Pancreas (tissue), 10 donors: ENCODE results near the gene LRP1B. TPM values are rescaled to one million over a fixed set of nuclear protein-coding genes. Genes with fewer than 3 reads are reported as not detected.

Experiments
- ATAC-seq, 4 donors: fragments of 200-7000 bp; cut with Tn5 transposase; one replicate each; pipeline versions ENCODE4 v1.8.0 to v1.9.1; 2020; ENCODE audit warnings: mild to moderate bottlenecking in 4 of 4, moderate library complexity in 4 of 4
- DNase-seq, 6 donors: peaks; one replicate each; pipeline ENCODE4 v3.0.0-alpha.2; 2020
- FAIRE-seq: peaks from 2 replicates; lab custom pipeline; 2012; peaks lifted over from hg19 to GRCh38; lab: Jason Lieb, UNC
- H3K27ac ChIP-seq, 4 donors: fragments of 200-600 bp; sonication (generic); 1 replicate in 3 of 4; 2 replicates in 1 of 4; pipeline versions ENCODE4 v1.5.0 to v1.8.0; 2020
- H3K27me3 ChIP-seq, 4 donors: fragments of 200-600 bp; one replicate each; pipeline ENCODE4 v1.8.0; 2021
- H3K36me3 ChIP-seq, 3 donors: fragments of 200-600 bp; sonication (generic) in 1 of 3; one replicate each; pipeline versions ENCODE4 v1.5.0 to v1.8.0; 2020 to 2021
- H3K4me1 ChIP-seq, 3 donors: fragments of 200-600 bp; one replicate each; pipeline ENCODE4 v1.8.0; 2021
- H3K4me3 ChIP-seq, 4 donors: fragments of 200-600 bp; sonication (generic) in 2 of 4; one replicate each; pipeline versions ENCODE4 v1.5.0 to v1.8.0; 2020 to 2021
- H3K9me3 ChIP-seq, 4 donors: fragments of 200-600 bp; one replicate each; pipeline ENCODE4 v1.8.0; 2021
- WGBS, 2 donors: extraction: QIAGEN DNeasy Blood & Tissue Kit; methylation state at CpG; one replicate each; pipeline ENCODE4 v1.1.7; 2013; 5-methylcytosine and 5-hydroxymethylcytosine counted together
- intact Hi-C, 3 donors: fragments of 100-400 bp; cut with DNase I; formaldehyde crosslinking; loops; one replicate each; pipeline versions ENCODE4 v1.11.1 to v1.14.2; 2022
- polyA plus RNA-seq, 2 donors: library from polyadenylated mRNA; stranded (reverse); fragments of 200-250 nt; gene quantifications; one replicate each; pipeline ENCODE4 v1.2.3, GENCODE V29; 2013
- total RNA-seq, 6 donors: library from RNA; stranded (reverse); fragmentation: NEBNext Ultra II Directional in 4 of 6; extraction: Animal tissue kit (Norgen Biotek cat#: 25700) in 4 of 6; gene quantifications; one replicate each; pipeline versions ENCODE4 v1.2.1 to v1.2.4, GENCODE V29; 2021 to 2023
- TF ChIP-seq, protein P1 (sequence below), 4 donors: fragments of 200-600 bp; sonication (generic) in 3 of 4; IDR thresholded peaks; one replicate each; pipeline versions ENCODE4 v1.5.0 to v1.8.0; 2021; ENCODE audit warnings: antibody characterized with exemption in 4 of 4
- donor health status: healthy with polysubstance abuse.
- donor health status: DM: no; HTN: no; CAD: no; lungs with moderate emphysema.
- donor health status: DM: no; HTN: no; CAD: no.
- donor health status: control.
- donor health status: control.
- donor health status: Bipolar disorder and iron deficiency.
- donor health status: DM: yes; HTN: yes; CAD: no.
- donor health status: DM: no; HTN: no; CAD: no.
- donor health status: DM: no; HTN: no; CAD: no.
- donor health status: DM: yes; HTN: yes; CAD: no.

Gene LRP1B
- total and polyA plus RNA-seq, 8 donors, result 0.06 to 0.55 (median 0.25) TPM

DNA sequence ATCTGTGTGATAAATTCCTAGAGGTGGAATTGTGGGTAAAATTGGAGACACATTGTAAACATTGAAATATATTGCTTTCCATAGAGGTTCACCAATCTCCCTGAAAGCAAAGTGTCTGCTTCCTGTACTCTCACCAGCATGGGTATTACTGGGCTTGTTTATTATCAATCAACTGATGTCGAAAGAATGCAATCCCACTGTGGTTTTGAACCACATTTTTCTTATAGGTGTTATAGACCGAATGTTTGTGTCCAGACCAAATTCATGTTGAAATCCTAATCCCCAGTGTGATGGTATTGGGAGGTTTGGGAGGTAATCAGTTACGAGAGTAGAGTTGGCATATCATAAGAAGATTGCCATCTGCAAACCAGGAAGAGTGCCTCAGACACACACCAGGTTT, 1212.4 kb downstream of the LRP1B start:
- Histone ChIP-seq H3K27me3 (no peaks in the 10 kb centered on the region), H3K4me3 (no peak overlapping the region), H3K4me1 (no peaks in the 10 kb centered on the region), H3K36me3 (no peaks in the 10 kb centered on the region), H3K9me3 (no peaks in the 10 kb centered on the region), H3K27ac (no peak overlapping the region)
- FAIRE-seq, result no peak
- TF ChIP-seq, protein P1, sequence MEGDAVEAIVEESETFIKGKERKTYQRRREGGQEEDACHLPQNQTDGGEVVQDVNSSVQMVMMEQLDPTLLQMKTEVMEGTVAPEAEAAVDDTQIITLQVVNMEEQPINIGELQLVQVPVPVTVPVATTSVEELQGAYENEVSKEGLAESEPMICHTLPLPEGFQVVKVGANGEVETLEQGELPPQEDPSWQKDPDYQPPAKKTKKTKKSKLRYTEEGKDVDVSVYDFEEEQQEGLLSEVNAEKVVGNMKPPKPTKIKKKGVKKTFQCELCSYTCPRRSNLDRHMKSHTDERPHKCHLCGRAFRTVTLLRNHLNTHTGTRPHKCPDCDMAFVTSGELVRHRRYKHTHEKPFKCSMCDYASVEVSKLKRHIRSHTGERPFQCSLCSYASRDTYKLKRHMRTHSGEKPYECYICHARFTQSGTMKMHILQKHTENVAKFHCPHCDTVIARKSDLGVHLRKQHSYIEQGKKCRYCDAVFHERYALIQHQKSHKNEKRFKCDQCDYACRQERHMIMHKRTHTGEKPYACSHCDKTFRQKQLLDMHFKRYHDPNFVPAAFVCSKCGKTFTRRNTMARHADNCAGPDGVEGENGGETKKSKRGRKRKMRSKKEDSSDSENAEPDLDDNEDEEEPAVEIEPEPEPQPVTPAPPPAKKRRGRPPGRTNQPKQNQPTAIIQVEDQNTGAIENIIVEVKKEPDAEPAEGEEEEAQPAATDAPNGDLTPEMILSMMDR (IDR thresholded peaks at IDR 0.05), result no peak
- 71 to 72% methylated on average over 3 of the region's 3 CpGs for WGBS, 2 donors
- intact Hi-C loops, result no loop called here
- ATAC-seq, result no peak
- no peak for DNase-seq

GRCh38 chr2:140916410-140916809, 1214.4 kb downstream of the LRP1B start:
- TF ChIP-seq, protein P1 (IDR thresholded peaks at IDR 0.05), result no peak
- intact Hi-C loops, result no loop called here
- Histone ChIP-seq H3K4me1 (no peaks in the 10 kb centered on the region), H3K27ac (no peak overlapping the region), H3K9me3 (no peaks in the 10 kb centered on the region), H3K4me3 (no peak overlapping the region), H3K27me3 (no peaks in the 10 kb centered on the region), H3K36me3 (no peaks in the 10 kb centered on the region)
- no peak for FAIRE-seq
- DNase-seq, result no peak
- no peak for ATAC-seq

- TF ChIP-seq, protein P1 (IDR thresholded peaks at IDR 0.05), result no peak
- ATAC-seq (no peak), DNase-seq (no peak), FAIRE-seq (no peak)
- intact Hi-C loops, result no loop called here
- H3K27me3 ChIP-seq, result no peaks in the 10 kb centered on the region
- H3K4me1 ChIP-seq, result no peaks in the 10 kb centered on the region
- no peak overlapping the region for H3K4me3 ChIP-seq
- H3K36me3 ChIP-seq, result no peaks in the 10 kb centered on the region
- H3K27ac ChIP-seq, result no peak overlapping the region
- H3K9me3 ChIP-seq, result no peaks in the 10 kb centered on the region
These were observed 1220.1 kb downstream of the LRP1B start for GRCh38 chr2:140910683-140911082.

GRCh38 chr2:140905083-140905781, 1225.6 kb downstream of the LRP1B start:
- H3K4me1 ChIP-seq, result no peaks in the 10 kb centered on the region
- H3K4me3 ChIP-seq, result no peak overlapping the region
- TF ChIP-seq, protein P1 (IDR thresholded peaks at IDR 0.05), result no peak
- WGBS, 2 donors, result 41 to 43% methylated on average over 6 of the region's 6 CpGs
- H3K36me3 ChIP-seq, result no peaks in the 10 kb centered on the region
- no peaks in the 10 kb centered on the region for H3K9me3 ChIP-seq
- ATAC-seq, result no peak
- intact Hi-C loops, result no loop called here
- H3K27ac ChIP-seq, result no peak overlapping the region
- H3K27me3 ChIP-seq, result no peaks in the 10 kb centered on the region
- no peak for DNase-seq
- FAIRE-seq, result no peak

- TF ChIP-seq, protein P1 (IDR thresholded peaks at IDR 0.05), result no peak
- Histone ChIP-seq H3K27me3 (no peaks in the 10 kb centered on the region), H3K9me3 (no peaks in the 10 kb centered on the region), H3K4me3 (no peak overlapping the region), H3K36me3 (no peaks in the 10 kb centered on the region), H3K27ac (no peak overlapping the region), H3K4me1 (no peaks in the 10 kb centered on the region)
- intact Hi-C loops, result no loop called here
- ATAC-seq, result no peak
- no peak for FAIRE-seq
- 54 to 60% methylated on average over 9 of the region's 9 CpGs for WGBS, 2 donors
- DNase-seq, result no peak
These were observed 1235.4 kb downstream of the LRP1B start for GRCh38 chr2:140895378-140895777.
